Measurements from ENCODE around the gene CENPC. TPM values are rescaled to one million over a fixed set of nuclear protein-coding genes. Genes with fewer than 3 reads are reported as not detected.

CENPC gene
- total and polyA plus RNA-seq, 2 experiments from 2014 or later = 21.6 to 24.5 TPM

DNA sequence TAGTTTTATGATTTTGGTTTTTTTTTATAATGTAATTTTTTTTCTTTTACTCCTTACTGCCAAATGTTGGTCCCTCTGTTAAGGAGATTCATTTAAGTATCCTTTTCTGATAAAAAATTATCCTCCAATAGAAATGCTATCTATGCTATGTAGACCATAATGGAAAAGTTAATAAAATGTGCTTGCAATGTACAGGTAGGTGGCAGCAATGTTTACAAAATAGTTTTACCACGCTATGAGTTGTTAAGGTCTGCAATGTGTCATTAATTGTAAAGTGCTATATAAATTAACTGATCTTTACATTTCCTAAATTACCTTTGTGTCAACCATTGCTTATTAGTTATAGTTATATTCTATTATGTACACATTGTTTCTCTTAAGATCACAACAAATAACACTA is 3.8 kb upstream of the CENPC start:
- Histone ChIP-seq H3K27ac (ENCODE audit: low read depth) (no peak overlapping the region), H2AFZ (no peak overlapping the region), H3K4me1 (ENCODE audit: insufficient read depth) (0 out of 2 replicates have a peak, but pooled peaks cover 5% of the 10 kb centered on the region), H3K9me2 (ENCODE audit: insufficient read depth) (no peaks in the 10 kb centered on the region), H3K4me3 (no peak overlapping the region), H3K4me2 (no peak overlapping the region), H3K79me2 (replicated peaks; ENCODE audit: insufficient read depth) (peaks cover 11% of the 10 kb centered on the region), H3K27me3 (ENCODE audit: insufficient read depth) (no peaks in the 10 kb centered on the region), H3K36me3 (ENCODE audit: insufficient read depth) (no peaks in the 10 kb centered on the region), H3F3A (replicated peaks; ENCODE audit: low read depth) (no peaks in the 10 kb centered on the region), H4K20me1 (replicated peaks; ENCODE audit: insufficient read depth) (no peaks in the 10 kb centered on the region; the same call in 1 of the 2 replicates)
- Mint-ChIP-seq H3K27ac (no peak overlapping the region), H3K4me3 (no peak overlapping the region), H3K36me3 (ENCODE audit: low read depth) (no peaks in the 10 kb centered on the region), H3K4me1 (peaks cover 2% of the 10 kb centered on the region; the same call in 2 of the 3 replicates), H3K9me3 (no peaks in the 10 kb centered on the region), H3K27me3 (ENCODE audit: insufficient read depth, low read depth, poor library complexity) (peaks cover 4% of the 10 kb centered on the region)
- no peak for TF ChIP-seq JUNB (IDR thresholded peaks at IDR 0.05; ENCODE audit: unreplicated experiment)
- TF ChIP-seq, protein P1, sequence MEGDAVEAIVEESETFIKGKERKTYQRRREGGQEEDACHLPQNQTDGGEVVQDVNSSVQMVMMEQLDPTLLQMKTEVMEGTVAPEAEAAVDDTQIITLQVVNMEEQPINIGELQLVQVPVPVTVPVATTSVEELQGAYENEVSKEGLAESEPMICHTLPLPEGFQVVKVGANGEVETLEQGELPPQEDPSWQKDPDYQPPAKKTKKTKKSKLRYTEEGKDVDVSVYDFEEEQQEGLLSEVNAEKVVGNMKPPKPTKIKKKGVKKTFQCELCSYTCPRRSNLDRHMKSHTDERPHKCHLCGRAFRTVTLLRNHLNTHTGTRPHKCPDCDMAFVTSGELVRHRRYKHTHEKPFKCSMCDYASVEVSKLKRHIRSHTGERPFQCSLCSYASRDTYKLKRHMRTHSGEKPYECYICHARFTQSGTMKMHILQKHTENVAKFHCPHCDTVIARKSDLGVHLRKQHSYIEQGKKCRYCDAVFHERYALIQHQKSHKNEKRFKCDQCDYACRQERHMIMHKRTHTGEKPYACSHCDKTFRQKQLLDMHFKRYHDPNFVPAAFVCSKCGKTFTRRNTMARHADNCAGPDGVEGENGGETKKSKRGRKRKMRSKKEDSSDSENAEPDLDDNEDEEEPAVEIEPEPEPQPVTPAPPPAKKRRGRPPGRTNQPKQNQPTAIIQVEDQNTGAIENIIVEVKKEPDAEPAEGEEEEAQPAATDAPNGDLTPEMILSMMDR (conservative IDR thresholded peaks at IDR 0.05; ENCODE audit: low read depth in 2 of 2) = peak; percentile 41 to 51
- TF ChIP-seq ZNF114 (CRISPR knock-in tag; IDR thresholded peaks at IDR 0.05) = no peak
- DNase-seq (ENCODE audit: low spot score) (no peak), ATAC-seq (no peak)

DNA sequence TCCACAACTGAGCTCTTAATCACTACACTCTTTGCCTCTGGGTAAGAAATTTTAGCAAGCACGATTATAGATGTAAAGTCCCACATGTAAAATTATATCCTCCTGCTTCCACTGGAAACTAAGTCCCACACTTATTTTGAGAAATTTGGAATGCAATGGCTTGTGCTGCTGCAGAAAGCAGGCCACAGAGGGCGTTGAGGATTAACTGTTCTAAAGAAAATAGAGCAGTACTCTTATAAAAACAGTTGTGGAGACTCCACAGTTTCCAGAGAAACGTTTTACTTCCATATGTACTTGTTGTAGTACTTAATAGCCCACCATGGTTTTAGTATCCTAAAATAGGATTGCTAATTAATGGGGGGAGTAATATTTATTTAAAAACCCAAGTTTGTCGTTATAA is 1.7 kb upstream of the CENPC start:
- H3K4me3 Mint-ChIP-seq = no peak overlapping the region
- no peaks in the 10 kb centered on the region for H3K9me3 Mint-ChIP-seq
- Histone ChIP-seq H3K4me3 (no peak overlapping the region), H2AFZ (peak overlapping the region; percentile 39; the same call in 1 of the 2 replicates), H3K79me2 (replicated peaks; ENCODE audit: insufficient read depth) (peaks cover 32% of the 10 kb centered on the region), H3K36me3 (ENCODE audit: insufficient read depth) (no peaks in the 10 kb centered on the region), H4K20me1 (replicated peaks; ENCODE audit: insufficient read depth) (no peaks in the 10 kb centered on the region; the same call in 1 of the 2 replicates), H3K4me1 (ENCODE audit: insufficient read depth) (0 out of 2 replicates have a peak, but pooled peaks cover 5% of the 10 kb centered on the region), H3K27me3 (ENCODE audit: insufficient read depth) (no peaks in the 10 kb centered on the region), H3K4me2 (no peak overlapping the region), H3K9me2 (ENCODE audit: insufficient read depth) (no peaks in the 10 kb centered on the region), H3K27ac (ENCODE audit: low read depth) (no peak overlapping the region), H3F3A (replicated peaks; ENCODE audit: low read depth) (no peaks in the 10 kb centered on the region)
- peaks cover 2% of the 10 kb centered on the region; the same call in 2 of the 3 replicates for H3K4me1 Mint-ChIP-seq
- DNase-seq (ENCODE audit: low spot score) (no peak), ATAC-seq (no peak)
- no peak overlapping the region for H3K27ac Mint-ChIP-seq
- TF ChIP-seq, protein P1 (conservative IDR thresholded peaks at IDR 0.05; ENCODE audit: low read depth in 2 of 2) = 0 out of 4 replicates have a peak, but pooled peaks of 1 of the 2 experiments have one; percentile 6
- no peak for TF ChIP-seq EZH2 (IDR thresholded peaks at IDR 0.05; ENCODE audit: low read depth, unreplicated experiment)
- H3K36me3 Mint-ChIP-seq (ENCODE audit: low read depth) = no peaks in the 10 kb centered on the region
- peaks cover 4% of the 10 kb centered on the region for H3K27me3 Mint-ChIP-seq (ENCODE audit: insufficient read depth, low read depth, poor library complexity)

GRCh38 chr4:67546004-67546356 is 677 bp upstream of the CENPC start:
- Histone ChIP-seq H3K9me2 (ENCODE audit: insufficient read depth) (no peaks in the 10 kb centered on the region), H3K79me2 (replicated peaks; ENCODE audit: insufficient read depth) (peaks cover 41% of the 10 kb centered on the region), H3K36me3 (ENCODE audit: insufficient read depth) (no peaks in the 10 kb centered on the region), H3K4me1 (ENCODE audit: insufficient read depth) (0 out of 2 replicates have a peak, but pooled peaks cover 5% of the 10 kb centered on the region), H3K27me3 (ENCODE audit: insufficient read depth) (no peaks in the 10 kb centered on the region), H3K27ac (ENCODE audit: low read depth) (peak overlapping the region; percentile 75), H3K4me3 (peak overlapping the region; percentile 58), H3K4me2 (peak overlapping the region; percentile 69), H4K20me1 (replicated peaks; ENCODE audit: insufficient read depth) (no peaks in the 10 kb centered on the region; the same call in 1 of the 2 replicates), H3F3A (replicated peaks; ENCODE audit: low read depth) (no peaks in the 10 kb centered on the region), H2AFZ (no peak overlapping the region)
- Mint-ChIP-seq H3K4me3 (peak overlapping the region; percentile 92), H3K27ac (no peak overlapping the region), H3K9me3 (no peaks in the 10 kb centered on the region), H3K27me3 (ENCODE audit: insufficient read depth, low read depth, poor library complexity) (peaks cover 4% of the 10 kb centered on the region), H3K4me1 (peaks cover 2% of the 10 kb centered on the region; the same call in 2 of the 3 replicates), H3K36me3 (ENCODE audit: low read depth) (peaks cover 5% of the 10 kb centered on the region; the same call in 1 of the 3 replicates)
- ATAC-seq (no peak), DNase-seq (ENCODE audit: low spot score) (peak; percentile 8)
- TF ChIP-seq ZNF114 (CRISPR knock-in tag; IDR thresholded peaks at IDR 0.05) = no peak
- no peak for TF ChIP-seq JUNB (IDR thresholded peaks at IDR 0.05; ENCODE audit: unreplicated experiment)
- TF ChIP-seq EZH2 (IDR thresholded peaks at IDR 0.05; ENCODE audit: low read depth, unreplicated experiment) = no peak
- TF ChIP-seq EZH2phosphoT487 (IDR thresholded peaks at IDR 0.05; ENCODE audit: unreplicated experiment) = no peak
